AG09319 (cell line): ENCODE measurements around the gene FCSK.

Source experiments
- DNase-seq: peaks from one replicate; pipeline ENCODE4 v3.0.0-alpha.2; 2010; ENCODE audit warnings: low read depth; ENCODE audit errors: extremely low read depth
- TF ChIP-seq, protein P1 (sequence below): IDR thresholded peaks from 2 replicates; pipeline ENCODE4 v1.5.1; 2011; ENCODE audit warnings: low read depth, mild to moderate bottlenecking, inconsistent platforms, low read length, moderate library complexity

FCSK gene

DNA sequence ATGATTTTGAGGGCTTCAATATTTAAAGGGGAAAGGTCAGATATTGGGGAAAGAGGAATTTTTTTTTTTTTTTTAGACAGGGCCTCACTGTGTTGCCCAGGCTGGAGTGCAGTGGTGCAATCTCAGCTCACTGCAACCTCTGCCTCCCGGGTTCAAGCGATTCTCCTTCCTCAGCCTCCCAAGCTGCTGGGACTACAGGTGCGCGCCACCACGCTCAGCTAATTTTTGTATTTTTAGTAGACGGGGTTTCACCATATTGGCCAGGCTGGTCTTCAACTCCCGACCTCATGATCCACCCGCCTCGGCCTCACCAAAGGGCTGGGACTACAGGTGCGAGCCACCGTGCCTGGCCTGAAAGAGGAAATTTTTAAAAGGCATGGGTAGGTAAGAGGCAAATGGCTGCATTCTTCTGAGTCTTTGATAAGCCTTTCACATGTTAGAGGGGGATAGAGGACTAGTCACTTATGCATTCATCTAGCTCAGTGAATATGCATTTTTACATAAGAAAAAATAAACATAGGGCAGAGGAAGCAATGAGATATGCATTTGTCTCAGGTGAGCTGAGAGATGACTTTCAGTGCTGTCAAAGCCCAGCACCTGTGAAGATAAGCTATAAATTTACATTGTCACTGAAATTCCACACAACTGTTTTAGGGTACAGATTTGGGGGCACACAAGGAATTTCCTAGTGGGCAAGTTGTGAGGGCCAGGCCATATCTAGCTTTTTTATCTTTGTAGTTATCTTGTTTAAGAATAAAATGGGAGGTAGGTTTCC, 1.1 kb upstream of the FCSK start:
- TF ChIP-seq, protein P1, sequence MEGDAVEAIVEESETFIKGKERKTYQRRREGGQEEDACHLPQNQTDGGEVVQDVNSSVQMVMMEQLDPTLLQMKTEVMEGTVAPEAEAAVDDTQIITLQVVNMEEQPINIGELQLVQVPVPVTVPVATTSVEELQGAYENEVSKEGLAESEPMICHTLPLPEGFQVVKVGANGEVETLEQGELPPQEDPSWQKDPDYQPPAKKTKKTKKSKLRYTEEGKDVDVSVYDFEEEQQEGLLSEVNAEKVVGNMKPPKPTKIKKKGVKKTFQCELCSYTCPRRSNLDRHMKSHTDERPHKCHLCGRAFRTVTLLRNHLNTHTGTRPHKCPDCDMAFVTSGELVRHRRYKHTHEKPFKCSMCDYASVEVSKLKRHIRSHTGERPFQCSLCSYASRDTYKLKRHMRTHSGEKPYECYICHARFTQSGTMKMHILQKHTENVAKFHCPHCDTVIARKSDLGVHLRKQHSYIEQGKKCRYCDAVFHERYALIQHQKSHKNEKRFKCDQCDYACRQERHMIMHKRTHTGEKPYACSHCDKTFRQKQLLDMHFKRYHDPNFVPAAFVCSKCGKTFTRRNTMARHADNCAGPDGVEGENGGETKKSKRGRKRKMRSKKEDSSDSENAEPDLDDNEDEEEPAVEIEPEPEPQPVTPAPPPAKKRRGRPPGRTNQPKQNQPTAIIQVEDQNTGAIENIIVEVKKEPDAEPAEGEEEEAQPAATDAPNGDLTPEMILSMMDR, result no peak
- no peak for DNase-seq

DNA sequence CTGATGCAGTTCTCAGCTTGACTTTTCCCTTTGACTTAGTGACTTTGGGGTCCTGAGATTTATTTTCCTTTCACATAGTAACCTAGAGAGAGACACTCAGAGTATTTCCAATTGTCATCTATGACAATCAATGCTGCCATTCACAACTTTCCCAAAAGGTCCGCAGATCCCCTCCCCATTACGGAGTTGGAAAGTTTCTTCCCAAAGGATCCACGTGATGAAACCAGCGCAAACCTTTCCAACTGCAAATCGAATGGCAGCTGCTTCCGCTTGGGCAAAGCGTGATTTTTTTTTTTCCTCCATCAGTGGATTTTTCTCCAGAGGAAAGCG, 538 bp upstream of the FCSK start:
- DNase-seq, result no peak
- TF ChIP-seq, protein P1, result no peak

- DNase-seq, result no peak
- TF ChIP-seq, protein P1, result no peak
Observed at GRCh38 chr16:70455910-70456309, 1.5 kb downstream of the FCSK start.

DNA sequence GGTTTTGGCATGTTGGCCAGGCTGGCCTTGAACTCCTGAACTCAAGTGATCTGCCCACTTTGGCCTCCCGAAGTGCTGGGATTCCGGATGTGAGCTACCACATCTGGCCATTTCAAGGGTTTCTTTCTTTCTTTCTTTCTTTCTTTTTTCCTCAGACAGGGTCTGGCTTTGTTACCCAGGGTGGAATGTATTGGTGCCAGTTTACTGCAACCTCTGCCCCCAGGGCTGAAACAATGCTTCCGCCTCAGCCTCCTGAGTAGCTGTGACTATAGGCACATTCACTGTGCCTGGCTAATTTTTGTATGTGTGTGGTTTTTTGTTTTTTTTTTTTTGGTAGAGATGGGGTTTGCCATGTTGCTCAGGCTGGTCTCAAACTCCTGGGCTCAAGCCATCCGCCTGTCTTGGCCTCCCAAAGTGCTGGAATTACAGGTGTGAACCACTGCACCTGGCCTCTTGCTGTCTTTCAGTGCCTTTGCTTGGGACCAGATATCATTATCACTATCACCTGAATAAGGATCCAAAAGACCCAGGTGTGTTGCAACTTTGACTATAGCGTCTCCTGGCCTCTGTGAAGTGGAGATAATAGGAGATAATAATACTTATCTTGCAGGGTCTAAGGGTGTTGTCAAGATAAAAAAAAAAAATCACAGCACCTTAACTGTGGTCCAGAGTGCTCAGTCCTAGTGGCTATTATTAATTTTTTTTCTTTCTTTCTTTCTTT, 3.2 kb downstream of the FCSK start:
- TF ChIP-seq, protein P1, result no peak
- no peak for DNase-seq

DNA sequence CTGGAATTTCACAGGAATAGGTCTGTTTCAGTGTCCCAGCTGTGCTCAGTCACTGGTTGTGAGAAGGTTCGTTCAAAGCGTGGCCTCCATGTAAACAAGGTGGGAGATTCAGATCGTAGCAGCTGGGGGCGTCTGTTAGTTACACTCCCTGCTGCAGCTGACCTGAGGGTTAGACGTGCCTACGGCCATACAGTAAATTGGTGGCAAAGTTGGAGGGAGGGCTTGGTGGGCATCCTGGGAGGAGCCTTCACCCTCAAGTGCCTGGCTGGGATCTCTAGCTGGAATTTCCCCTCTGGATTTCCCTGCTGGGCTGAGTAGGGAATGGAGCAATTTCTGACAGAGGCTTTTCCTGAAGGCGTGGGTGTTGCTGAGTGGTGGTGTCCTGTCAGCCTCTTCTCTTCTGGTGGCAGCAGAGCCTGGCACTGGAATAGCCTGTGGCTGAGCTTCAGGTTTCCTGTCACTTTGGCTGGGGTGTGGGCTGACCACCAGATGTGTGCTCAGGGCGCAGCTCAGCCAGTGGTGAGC, 6.4 kb downstream of the FCSK start:
- DNase-seq, result no peak
- TF ChIP-seq, protein P1, result no peak

GRCh38 chr16:70463235-70463634, 8.8 kb downstream of the FCSK start:
- TF ChIP-seq, protein P1, result no peak
- DNase-seq, result no peak

DNA sequence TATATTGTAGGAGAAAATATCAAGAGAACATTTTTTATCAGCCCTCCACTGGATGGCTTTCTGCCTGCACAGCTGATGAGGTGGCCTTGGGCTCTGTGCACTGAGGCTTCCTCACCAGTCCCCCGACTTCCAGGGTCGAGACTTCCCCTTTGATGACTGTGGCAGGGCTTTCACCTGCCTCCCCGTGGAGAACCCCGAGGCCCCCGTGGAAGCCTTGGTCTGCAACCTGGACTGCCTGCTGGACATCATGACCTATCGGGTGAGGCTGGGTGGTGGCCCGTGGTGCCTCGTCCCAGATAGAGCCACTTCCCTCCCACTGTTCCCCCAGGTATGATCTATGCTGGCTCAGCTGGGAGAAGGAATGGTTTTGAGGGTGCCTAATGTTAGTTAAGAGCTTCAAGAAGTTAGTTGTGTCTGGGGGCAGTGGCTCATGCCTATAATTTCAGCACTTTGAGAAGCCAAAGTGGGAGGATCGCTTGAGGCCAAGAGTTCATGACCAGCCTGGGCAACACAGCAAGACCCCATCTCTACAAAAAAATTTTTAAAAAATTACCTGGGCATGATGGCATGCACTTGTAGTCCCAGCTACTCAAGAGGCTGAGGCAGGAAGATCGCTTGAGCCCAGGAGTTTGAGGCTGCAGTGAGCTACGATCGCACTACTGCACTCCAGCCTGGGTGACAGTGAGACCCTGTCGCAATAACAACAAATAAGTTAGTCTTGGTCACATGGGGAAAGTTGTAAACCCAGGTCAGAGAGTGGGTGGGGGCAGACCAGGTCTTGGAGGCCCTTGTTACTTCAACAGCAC, 11.8 kb downstream of the FCSK start:
- DNase-seq, result no peak
- TF ChIP-seq, protein P1, result no peak
